ENCODE measurements around the gene PLEKHN1.

Gene PLEKHN1

DNA sequence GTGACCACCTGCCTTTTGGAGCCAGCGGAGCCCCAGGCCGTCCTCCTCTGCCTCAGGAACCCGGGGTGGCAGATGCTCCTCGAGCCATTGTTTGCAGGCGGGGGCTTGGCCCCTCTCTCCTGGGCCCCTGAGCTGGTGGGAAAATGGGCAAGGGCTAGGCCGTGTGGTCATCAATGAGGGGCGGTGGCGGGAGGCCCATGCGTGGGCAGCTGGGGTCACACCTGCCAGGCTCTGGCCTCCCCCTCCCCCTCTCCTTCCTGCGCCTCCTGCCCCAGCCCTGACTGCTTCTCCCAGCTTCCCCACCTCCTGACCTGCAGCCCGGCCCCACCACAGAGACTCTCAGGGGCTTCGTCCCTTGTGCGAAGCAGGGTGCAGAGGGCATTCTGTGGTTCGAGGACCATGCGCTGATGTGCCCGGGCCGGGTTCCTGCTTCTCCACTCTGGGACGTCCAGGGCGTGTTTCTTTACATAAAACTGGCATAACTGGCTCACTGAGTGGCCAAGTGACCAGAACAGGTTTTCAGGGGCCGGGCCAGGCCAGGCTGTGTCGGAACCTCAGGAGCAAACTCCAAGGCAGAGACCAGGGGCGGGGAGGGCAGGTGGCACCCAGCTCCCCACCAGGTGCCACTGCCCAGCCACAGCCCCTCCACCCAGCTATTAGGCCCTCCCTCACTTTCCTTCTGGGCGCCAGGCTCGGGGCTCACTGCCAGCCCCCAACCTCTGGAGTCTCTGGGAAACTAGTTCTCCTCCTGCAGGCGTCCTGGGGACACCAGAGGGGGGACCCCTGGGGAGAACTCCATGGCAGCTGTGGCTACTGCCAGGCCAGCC is 33.3 kb upstream of the PLEKHN1 start:
- no peak for DNase-seq
- TF ChIP-seq, protein P1, sequence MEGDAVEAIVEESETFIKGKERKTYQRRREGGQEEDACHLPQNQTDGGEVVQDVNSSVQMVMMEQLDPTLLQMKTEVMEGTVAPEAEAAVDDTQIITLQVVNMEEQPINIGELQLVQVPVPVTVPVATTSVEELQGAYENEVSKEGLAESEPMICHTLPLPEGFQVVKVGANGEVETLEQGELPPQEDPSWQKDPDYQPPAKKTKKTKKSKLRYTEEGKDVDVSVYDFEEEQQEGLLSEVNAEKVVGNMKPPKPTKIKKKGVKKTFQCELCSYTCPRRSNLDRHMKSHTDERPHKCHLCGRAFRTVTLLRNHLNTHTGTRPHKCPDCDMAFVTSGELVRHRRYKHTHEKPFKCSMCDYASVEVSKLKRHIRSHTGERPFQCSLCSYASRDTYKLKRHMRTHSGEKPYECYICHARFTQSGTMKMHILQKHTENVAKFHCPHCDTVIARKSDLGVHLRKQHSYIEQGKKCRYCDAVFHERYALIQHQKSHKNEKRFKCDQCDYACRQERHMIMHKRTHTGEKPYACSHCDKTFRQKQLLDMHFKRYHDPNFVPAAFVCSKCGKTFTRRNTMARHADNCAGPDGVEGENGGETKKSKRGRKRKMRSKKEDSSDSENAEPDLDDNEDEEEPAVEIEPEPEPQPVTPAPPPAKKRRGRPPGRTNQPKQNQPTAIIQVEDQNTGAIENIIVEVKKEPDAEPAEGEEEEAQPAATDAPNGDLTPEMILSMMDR (IDR thresholded peaks at IDR 0.05; ENCODE audit: low read depth, low read length, missing control alignments), result no peak

DNA sequence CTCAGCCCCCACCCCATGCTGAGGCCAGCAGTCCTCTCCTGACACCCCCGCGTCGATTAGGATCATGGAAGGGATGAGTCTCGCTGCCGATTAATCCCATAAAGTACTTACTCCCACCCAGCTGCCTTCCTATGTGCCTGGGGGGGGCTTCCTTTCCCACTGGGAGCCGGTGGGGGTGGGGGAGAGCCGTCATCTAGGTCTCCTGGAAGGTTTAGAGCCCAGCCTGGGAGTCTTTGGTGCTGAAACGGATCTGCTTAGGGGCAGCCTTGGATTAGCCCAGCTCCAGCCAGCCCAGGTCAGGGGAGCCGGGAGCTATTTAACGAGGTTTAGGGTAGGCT is 32.7 kb upstream of the PLEKHN1 start:
- in situ Hi-C loops (cut with HindIII; ENCODE audit: low pct_ligation_motif_present, low sequenced_read_pairs), result no loop called here
- no peak for DNase-seq
- H3K27ac ChIP-seq, result no peak overlapping the region
- H3K36me3 ChIP-seq (replicated peaks), result no peaks in the 10 kb centered on the region
- no peak overlapping the region for H3K4me3 ChIP-seq (ENCODE audit: low read depth, low read length)
- peaks cover 37% of the 10 kb centered on the region for H3K27me3 ChIP-seq (replicated peaks)
- TF ChIP-seq, protein P1 (IDR thresholded peaks at IDR 0.05; ENCODE audit: low read depth, low read length, missing control alignments), result no peak

More for the DNA sequence above, 33.3 kb upstream of the PLEKHN1 start:
- in situ Hi-C loops (cut with HindIII; ENCODE audit: low pct_ligation_motif_present, low sequenced_read_pairs), result no loop called here
- no peak overlapping the region for H3K27ac ChIP-seq
- no peak overlapping the region for H3K4me3 ChIP-seq (ENCODE audit: low read depth, low read length)
- H3K36me3 ChIP-seq (replicated peaks), result no peaks in the 10 kb centered on the region
- peaks cover 39% of the 10 kb centered on the region for H3K27me3 ChIP-seq (replicated peaks)

DNA sequence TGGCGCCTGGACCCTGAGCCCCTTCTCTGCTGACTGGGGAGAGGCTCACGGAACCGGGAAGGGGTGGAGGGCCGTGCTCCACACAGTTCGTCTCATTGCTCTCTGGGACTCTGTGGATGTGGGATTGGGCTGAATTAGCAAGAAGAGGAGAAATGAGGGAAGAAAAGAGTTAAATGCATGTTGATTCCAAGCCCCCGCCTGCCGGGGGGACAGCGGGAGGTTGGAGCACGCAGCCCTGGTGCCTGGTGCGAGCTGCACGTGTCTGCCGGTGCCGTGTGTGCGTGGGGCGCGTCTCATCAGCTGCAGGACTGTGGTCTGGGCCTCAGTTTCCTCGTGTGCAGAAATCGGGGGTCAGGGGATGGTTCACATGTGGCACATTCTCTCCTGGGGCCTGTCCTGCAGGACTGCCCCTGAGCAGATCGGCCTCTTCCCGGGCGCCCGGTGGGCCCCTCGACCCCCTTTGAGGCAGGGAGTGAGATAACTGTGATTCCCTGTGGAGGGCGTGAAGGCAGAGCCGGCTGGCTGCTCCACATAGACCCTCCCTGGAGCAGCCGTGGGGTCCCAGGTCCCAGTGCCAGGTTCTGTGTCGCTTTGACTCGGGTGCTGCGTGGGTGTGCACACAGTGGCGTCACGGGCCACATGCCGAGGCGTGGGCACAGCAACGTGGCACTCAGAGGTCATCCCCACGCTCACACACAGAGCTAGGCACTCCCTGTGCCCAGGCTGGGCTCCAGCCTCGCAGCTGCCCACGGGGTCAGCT is 31.1 kb upstream of the PLEKHN1 start:
- TF ChIP-seq, protein P1 (IDR thresholded peaks at IDR 0.05; ENCODE audit: low read depth, low read length, missing control alignments), result no peak
- peaks cover 30% of the 10 kb centered on the region for H3K27me3 ChIP-seq (replicated peaks)
- DNase-seq, result no peak
- in situ Hi-C loops (cut with HindIII; ENCODE audit: low pct_ligation_motif_present, low sequenced_read_pairs), result no loop called here
- no peaks in the 10 kb centered on the region for H3K36me3 ChIP-seq (replicated peaks)
- no peak overlapping the region for H3K4me3 ChIP-seq (ENCODE audit: low read depth, low read length)
- H3K27ac ChIP-seq, result no peak overlapping the region

DNA sequence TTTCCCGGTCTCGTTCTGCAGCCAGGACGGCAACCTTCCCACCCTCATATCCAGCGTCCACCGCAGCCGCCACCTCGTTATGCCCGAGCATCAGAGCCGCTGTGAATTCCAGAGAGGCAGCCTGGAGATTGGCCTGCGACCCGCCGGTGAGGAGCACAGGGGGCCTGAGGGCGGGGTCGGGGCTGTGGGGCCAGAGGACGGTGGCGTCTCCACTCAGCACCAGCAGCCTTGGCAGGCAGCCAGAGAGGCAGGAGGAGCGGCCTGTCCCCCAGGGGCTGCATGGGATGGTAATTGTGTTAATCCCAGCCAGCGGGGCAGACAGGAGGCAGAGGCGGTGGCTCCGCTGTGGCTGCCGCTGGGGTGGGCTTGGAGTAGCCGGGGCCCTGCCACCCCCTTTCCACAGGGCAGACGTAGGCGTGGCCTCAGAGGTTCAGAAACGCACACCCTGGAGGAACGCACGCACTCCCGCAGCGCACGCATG is 30.5 kb upstream of the PLEKHN1 start:
- no peak for DNase-seq
- in situ Hi-C loops (cut with HindIII; ENCODE audit: low pct_ligation_motif_present, low sequenced_read_pairs), result no loop called here
- TF ChIP-seq, protein P1 (IDR thresholded peaks at IDR 0.05; ENCODE audit: low read depth, low read length, missing control alignments), result no peak
- Histone ChIP-seq H3K36me3 (replicated peaks) (no peaks in the 10 kb centered on the region), H3K27me3 (replicated peaks) (peaks cover 26% of the 10 kb centered on the region), H3K27ac (no peak overlapping the region), H3K4me3 (ENCODE audit: low read depth, low read length) (no peak overlapping the region)

DNA sequence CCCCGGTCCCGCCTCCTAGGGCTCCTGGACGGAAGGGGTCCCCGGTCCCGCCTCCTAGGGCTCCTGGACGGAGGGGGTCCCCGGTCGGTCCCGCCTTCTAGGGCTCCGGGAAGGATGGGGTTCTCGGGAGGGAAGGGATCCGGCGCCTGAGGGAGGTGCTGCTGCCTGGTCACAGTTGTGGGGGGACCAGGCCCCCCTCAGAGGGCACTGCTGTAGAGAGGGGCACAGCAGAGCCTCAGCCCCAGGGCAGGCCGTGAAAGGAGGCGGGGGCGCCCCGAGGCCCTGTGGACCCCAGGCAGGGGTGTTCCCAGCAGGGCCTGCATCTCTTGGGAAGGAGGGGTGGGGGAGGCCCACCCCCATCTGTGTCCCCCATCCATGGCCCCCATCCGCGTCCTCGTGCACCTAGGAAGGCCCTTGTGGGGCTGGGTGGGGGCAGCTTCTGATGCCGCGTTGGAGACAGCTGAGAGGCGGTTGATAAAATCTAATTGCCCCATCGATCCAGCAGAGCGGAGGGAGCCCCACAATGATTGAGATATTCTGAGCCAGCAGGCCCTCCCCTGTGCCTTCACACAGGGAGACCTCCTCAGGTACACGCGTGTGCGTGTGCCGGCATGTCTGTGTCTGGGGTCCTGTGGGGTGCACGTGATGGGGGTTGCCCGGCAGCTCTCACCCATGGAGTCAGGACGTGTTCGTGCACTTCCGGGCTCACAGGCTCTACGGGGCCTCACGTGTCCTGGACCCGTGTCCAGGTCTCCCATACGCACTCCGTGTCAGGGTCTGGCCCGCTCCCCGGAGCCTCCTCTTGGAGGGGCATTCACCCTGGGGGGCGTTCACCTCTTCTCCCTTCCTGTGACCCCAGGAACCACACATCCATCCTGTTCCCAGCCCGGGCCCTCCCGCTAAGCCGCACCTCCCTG is 29.7 kb upstream of the PLEKHN1 start:
- no peaks in the 10 kb centered on the region for H3K36me3 ChIP-seq (replicated peaks)
- TF ChIP-seq, protein P1 (IDR thresholded peaks at IDR 0.05; ENCODE audit: low read depth, low read length, missing control alignments), result no peak
- H3K27me3 ChIP-seq (replicated peaks), result peaks cover 25% of the 10 kb centered on the region
- H3K4me3 ChIP-seq (ENCODE audit: low read depth, low read length), result no peak overlapping the region
- DNase-seq, result no peak
- H3K27ac ChIP-seq, result no peak overlapping the region
- in situ Hi-C loops (cut with HindIII; ENCODE audit: low pct_ligation_motif_present, low sequenced_read_pairs), result no loop called here
